Astrocyte (in vitro differentiated cells and primary cell): Measurements from ENCODE around the gene ZSWIM9. TPM values are rescaled to one million over a fixed set of nuclear protein-coding genes. Genes with fewer than 3 reads are reported as not detected.

Experiments used
- DNase-seq: peaks from one replicate; pipeline ENCODE4 v3.0.0-alpha.2; 2010; ENCODE audit warnings: low read depth
- FAIRE-seq: peaks from 2 replicates; lab custom pipeline; 2011; peaks lifted over from hg19 to GRCh38; lab: Jason Lieb, UNC
- H2AFZ ChIP-seq: 2 replicates; pipeline ENCODE4 v1.6.0; 2012; ENCODE audit warnings: low read depth, low read length, inconsistent platforms
- H3K27ac ChIP-seq: 2 replicates; pipeline ENCODE4 v1.5.1; 2011; ENCODE audit warnings: low read depth, low read length, inconsistent platforms
- H3K27me3 ChIP-seq: 2 replicates; pipeline ENCODE4 v1.6.0; 2011; ENCODE audit warnings: low read length, inconsistent platforms; ENCODE audit not compliant: insufficient read depth
- H3K36me3 ChIP-seq: 2 replicates; pipeline ENCODE4 v1.5.1; 2011; ENCODE audit warnings: low read length, inconsistent platforms; ENCODE audit not compliant: insufficient read depth
- H3K4me1 ChIP-seq: 2 replicates; pipeline ENCODE4 v1.5.1; 2011; ENCODE audit warnings: low read length, inconsistent platforms; ENCODE audit not compliant: insufficient read depth
- H3K4me2 ChIP-seq: 2 replicates; pipeline ENCODE4 v1.6.0; 2012; ENCODE audit warnings: low read length, inconsistent platforms
- H3K4me3 ChIP-seq: 2 replicates; pipeline ENCODE4 v1.5.1; 2011; ENCODE audit warnings: low read depth, mild to moderate bottlenecking, low read length, inconsistent platforms; ENCODE audit not compliant: insufficient read depth
- H3K79me2 ChIP-seq: 2 replicates; pipeline ENCODE4 v1.6.0; 2012; ENCODE audit warnings: mild to moderate bottlenecking, low read length, inconsistent platforms; ENCODE audit not compliant: insufficient read depth
- H3K9ac ChIP-seq: 2 replicates; pipeline ENCODE4 v1.6.0; 2012; ENCODE audit warnings: mild to moderate bottlenecking, low read length, inconsistent platforms
- H3K9me3 ChIP-seq: 2 replicates; pipeline ENCODE4 v1.5.1; 2012; ENCODE audit warnings: low read depth, mild to moderate bottlenecking, low read length, inconsistent platforms; ENCODE audit not compliant: insufficient read depth
- H4K20me1 ChIP-seq: 2 replicates; pipeline ENCODE4 v1.6.0; 2012; ENCODE audit warnings: low read length, inconsistent platforms; ENCODE audit not compliant: insufficient read depth
- H3K27ac Mint-ChIP-seq: one replicate; pipeline ENCODE4 v1.8.0; 2021; ENCODE audit warnings: mild to moderate bottlenecking, mixed read lengths; ENCODE audit not compliant: unreplicated experiment
- H3K27me3 Mint-ChIP-seq: one replicate; pipeline ENCODE4 v1.8.0; 2021; ENCODE audit warnings: low read depth, mixed read lengths; ENCODE audit not compliant: unreplicated experiment
- H3K36me3 Mint-ChIP-seq: one replicate; pipeline ENCODE4 v1.8.0; 2021; ENCODE audit warnings: low read depth, mixed read lengths; ENCODE audit not compliant: unreplicated experiment
- H3K4me1 Mint-ChIP-seq: one replicate; pipeline ENCODE4 v1.8.0; 2021; ENCODE audit warnings: low read depth, mixed read lengths; ENCODE audit not compliant: unreplicated experiment
- H3K4me3 Mint-ChIP-seq: one replicate; pipeline ENCODE4 v1.8.0; 2021; ENCODE audit warnings: mild to moderate bottlenecking, moderate library complexity, mixed read lengths; ENCODE audit not compliant: unreplicated experiment
- H3K9me3 Mint-ChIP-seq: one replicate; pipeline ENCODE4 v1.8.0; 2021; ENCODE audit warnings: mild to moderate bottlenecking, mixed read lengths; ENCODE audit not compliant: unreplicated experiment
- CTCF ChIP-seq: IDR thresholded peaks from 2 replicates; pipeline ENCODE4 v1.5.1; 2011; ENCODE audit warnings: low read depth, mild to moderate bottlenecking, inconsistent platforms, low read length, moderate library complexity; ENCODE audit not compliant: insufficient read depth
- EZH2 ChIP-seq: IDR thresholded peaks from 2 replicates; pipeline ENCODE4 v1.6.1; 2012; ENCODE audit warnings: mild to moderate bottlenecking, low read length, inconsistent platforms; ENCODE audit not compliant: insufficient read depth
- total RNA-seq: library from RNA; stranded (reverse); gene quantifications from 2 replicates; pipeline ENCODE4 v1.2.1, GENCODE V29; 2021

ZSWIM9 gene
- total RNA-seq, 1 donor from 2014 or later = 4.7 TPM

GRCh38 chr19:48246101-48246500, 75.6 kb downstream of the ZSWIM9 start:
- DNase-seq (no peak), FAIRE-seq (peak; percentile 9)
- H3K9me3 Mint-ChIP-seq = no peaks in the 10 kb centered on the region
- Histone ChIP-seq H3K9ac (no peak overlapping the region), H3K27ac (no peak overlapping the region), H3K79me2 (no peaks in the 10 kb centered on the region), H3K4me2 (no peak overlapping the region), H2AFZ (no peak overlapping the region), H4K20me1 (no peaks in the 10 kb centered on the region), H3K9me3 (no peaks in the 10 kb centered on the region), H3K36me3 (peaks cover 3% of the 10 kb centered on the region), H3K4me3 (no peak overlapping the region), H3K4me1 (peaks cover 4% of the 10 kb centered on the region), H3K27me3 (no peaks in the 10 kb centered on the region)
- H3K4me1 Mint-ChIP-seq = peaks cover 8% of the 10 kb centered on the region
- H3K4me3 Mint-ChIP-seq = no peak overlapping the region
- H3K27ac Mint-ChIP-seq = no peak overlapping the region
- no peak for TF ChIP-seq CTCF
- no peak for TF ChIP-seq EZH2
- H3K27me3 Mint-ChIP-seq = no peaks in the 10 kb centered on the region
- no peaks in the 10 kb centered on the region for H3K36me3 Mint-ChIP-seq

DNA sequence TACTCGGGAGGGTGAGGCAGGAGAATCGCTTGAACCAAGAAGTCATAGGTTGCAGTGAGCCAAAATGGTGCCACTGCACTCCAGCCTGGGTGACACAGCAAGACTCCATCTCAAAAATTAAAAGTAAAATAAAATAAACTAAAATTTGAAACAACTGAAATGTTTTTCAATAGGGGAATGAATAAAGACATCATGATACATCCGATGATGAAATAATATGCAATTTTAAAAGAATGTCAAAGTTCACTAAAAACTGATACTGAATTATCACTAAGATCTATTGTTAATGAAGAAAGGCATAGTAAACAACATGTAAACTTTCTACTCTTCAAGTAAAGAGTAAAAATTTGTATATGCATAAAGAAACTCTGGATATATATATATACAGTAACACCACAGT, 76.7 kb downstream of the ZSWIM9 start:
- Mint-ChIP-seq H3K27ac (no peak overlapping the region), H3K36me3 (no peaks in the 10 kb centered on the region), H3K4me1 (peaks cover 8% of the 10 kb centered on the region), H3K4me3 (no peak overlapping the region), H3K9me3 (no peaks in the 10 kb centered on the region), H3K27me3 (no peaks in the 10 kb centered on the region)
- TF ChIP-seq CTCF (no peak), EZH2 (no peak)
- H4K20me1 ChIP-seq = no peaks in the 10 kb centered on the region
- H3K9me3 ChIP-seq = no peaks in the 10 kb centered on the region
- no peak for DNase-seq
- H3K79me2 ChIP-seq = no peaks in the 10 kb centered on the region
- H3K36me3 ChIP-seq = peaks cover 3% of the 10 kb centered on the region
- H3K4me3 ChIP-seq = no peak overlapping the region
- no peak overlapping the region for H3K27ac ChIP-seq
- no peak overlapping the region for H2AFZ ChIP-seq
- FAIRE-seq = no peak
- H3K4me2 ChIP-seq = no peak overlapping the region
- no peak overlapping the region for H3K9ac ChIP-seq
- peaks cover 4% of the 10 kb centered on the region for H3K4me1 ChIP-seq
- no peaks in the 10 kb centered on the region for H3K27me3 ChIP-seq

Other genes with a start within 250 kb of the ZSWIM9 start
- not detected in 2 replicates for gene BSPH1, start 178.5 kb upstream of the ZSWIM9 start, total RNA-seq
- not detected in 2 replicates for gene ELSPBP1, start 176.0 kb upstream of the ZSWIM9 start, total RNA-seq
- gene CABP5, start 126.6 kb upstream of the ZSWIM9 start, total RNA-seq = not detected in 2 replicates
- 4.1 TPM in 2 replicates for gene PLA2G4C, start 59.9 kb upstream of the ZSWIM9 start, total RNA-seq
- 16.8 and 19.2 TPM in 2 replicates for gene LIG1, start 336 bp upstream of the ZSWIM9 start, total RNA-seq
- 22.9 and 26.3 TPM in 2 replicates for gene CARD8, start 85.2 kb downstream of the ZSWIM9 start, total RNA-seq
- 7.6 and 19.6 TPM in 2 replicates for gene ZNF114, start 99.4 kb downstream of the ZSWIM9 start, total RNA-seq
- gene EMP3, start 154.9 kb downstream of the ZSWIM9 start, total RNA-seq = 199 and 217 TPM in 2 replicates
- gene TMEM143, start 193.3 kb downstream of the ZSWIM9 start, total RNA-seq = 8.7 and 10.5 TPM in 2 replicates
- not detected in 2 replicates for gene SYNGR4, start 193.7 kb downstream of the ZSWIM9 start, total RNA-seq
- gene KDELR1, start 220.9 kb downstream of the ZSWIM9 start, total RNA-seq = 370 and 396 TPM in 2 replicates
- 6.2 and 9.3 TPM in 2 replicates for gene GRIN2D, start 223.0 kb downstream of the ZSWIM9 start, total RNA-seq